Measurements from ENCODE around the gene DENND1A.

DENND1A gene

DNA sequence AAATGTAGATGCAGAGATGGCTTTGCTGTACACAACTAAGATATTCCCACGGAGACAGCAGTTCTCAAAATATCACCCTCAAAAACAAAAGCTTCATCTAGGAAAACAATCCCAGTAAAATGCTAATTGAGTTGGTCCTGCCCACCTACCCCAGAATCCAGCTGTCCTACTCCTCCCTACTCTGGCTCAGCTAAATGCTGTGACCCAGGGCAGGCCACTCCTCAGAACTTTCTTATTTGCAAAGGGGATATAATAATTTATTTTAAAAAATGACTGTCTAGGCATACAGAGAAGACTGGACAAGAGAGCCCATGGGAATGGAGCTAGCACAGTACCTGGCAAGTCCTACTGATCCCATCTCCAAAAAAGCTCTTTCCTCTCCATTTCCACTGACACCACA lies 411.6 kb downstream of the DENND1A start:
- Histone ChIP-seq H3K27ac (no peak overlapping the region), H3K9me3 (ENCODE audit: low read depth, low read length) (no peaks in the 10 kb centered on the region), H3K9ac (ENCODE audit: insufficient read length) (no peak overlapping the region), H3K4me3 (no peak overlapping the region), H3K36me3 (ENCODE audit: insufficient read depth, low read length) (no peaks in the 10 kb centered on the region)
- TF ChIP-seq POLR2AphosphoS5 (IDR thresholded peaks at IDR 0.05; ENCODE audit: borderline replicate concordance, low read depth, low read length) = no peak
- TF ChIP-seq FOXP2 (optimal IDR thresholded peaks at IDR 0.05; ENCODE audit: control extremely low read depth, extremely low read length, insufficient read depth) = no peak
- no peak for TF ChIP-seq EZH2 (IDR thresholded peaks at IDR 0.05)
- no peak for DNase-seq (ENCODE audit: low read depth, low spot score)

DNA sequence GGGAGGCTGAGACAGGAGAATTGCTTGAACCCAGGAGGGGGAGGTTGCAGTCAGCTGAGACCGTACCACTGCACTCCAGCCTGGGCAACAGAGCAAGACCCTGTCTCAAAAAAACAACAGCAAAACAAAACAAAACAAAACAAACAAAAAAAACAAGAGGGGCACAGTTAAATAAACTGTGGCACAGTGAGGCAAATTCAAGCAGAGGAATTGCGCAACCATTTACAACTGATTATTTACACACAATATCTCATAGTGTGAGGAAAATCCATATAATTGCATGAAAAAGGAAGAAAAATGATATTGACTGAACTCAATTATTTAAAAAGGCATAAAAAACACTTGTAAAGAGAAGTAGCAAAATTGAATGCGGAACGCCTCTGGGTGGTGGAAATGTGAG lies 412.4 kb downstream of the DENND1A start:
- H3K9ac ChIP-seq (ENCODE audit: insufficient read length) = no peak overlapping the region
- no peak for DNase-seq (ENCODE audit: low read depth, low spot score)
- no peaks in the 10 kb centered on the region for H3K9me3 ChIP-seq (ENCODE audit: low read depth, low read length)
- H3K4me3 ChIP-seq = no peak overlapping the region
- TF ChIP-seq FOXP2 (optimal IDR thresholded peaks at IDR 0.05; ENCODE audit: control extremely low read depth, extremely low read length, insufficient read depth) (no peak), POLR2AphosphoS5 (IDR thresholded peaks at IDR 0.05; ENCODE audit: borderline replicate concordance, low read depth, low read length) (no peak), EZH2 (IDR thresholded peaks at IDR 0.05) (no peak)
- H3K36me3 ChIP-seq (ENCODE audit: insufficient read depth, low read length) = no peaks in the 10 kb centered on the region
- no peak overlapping the region for H3K27ac ChIP-seq

DNA sequence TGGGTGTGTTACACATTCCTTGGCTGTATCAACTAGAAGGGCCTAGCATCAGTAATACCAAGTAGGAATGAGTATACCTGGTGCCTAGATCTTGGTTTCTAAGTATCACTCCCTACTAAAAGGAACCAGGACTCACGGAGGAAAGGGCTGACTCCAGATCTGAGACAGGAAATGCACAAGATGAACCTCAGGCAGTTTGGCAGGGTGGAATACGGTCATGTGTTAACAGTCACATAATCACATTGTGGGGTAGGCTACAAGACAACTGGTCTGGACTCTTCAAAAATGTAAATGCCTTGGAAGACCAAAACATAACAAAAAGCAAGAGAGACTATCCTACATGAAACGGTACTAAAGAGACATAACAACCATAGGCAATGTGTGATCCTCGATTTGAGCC lies 415.2 kb downstream of the DENND1A start:
- TF ChIP-seq POLR2AphosphoS5 (IDR thresholded peaks at IDR 0.05; ENCODE audit: borderline replicate concordance, low read depth, low read length) (no peak), EZH2 (IDR thresholded peaks at IDR 0.05) (no peak), FOXP2 (optimal IDR thresholded peaks at IDR 0.05; ENCODE audit: control extremely low read depth, extremely low read length, insufficient read depth) (no peak)
- Histone ChIP-seq H3K4me3 (no peak overlapping the region), H3K27ac (no peak overlapping the region), H3K36me3 (ENCODE audit: insufficient read depth, low read length) (no peaks in the 10 kb centered on the region), H3K9ac (ENCODE audit: insufficient read length) (no peak overlapping the region), H3K9me3 (ENCODE audit: low read depth, low read length) (no peaks in the 10 kb centered on the region)
- no peak for DNase-seq (ENCODE audit: low read depth, low spot score)

DNA sequence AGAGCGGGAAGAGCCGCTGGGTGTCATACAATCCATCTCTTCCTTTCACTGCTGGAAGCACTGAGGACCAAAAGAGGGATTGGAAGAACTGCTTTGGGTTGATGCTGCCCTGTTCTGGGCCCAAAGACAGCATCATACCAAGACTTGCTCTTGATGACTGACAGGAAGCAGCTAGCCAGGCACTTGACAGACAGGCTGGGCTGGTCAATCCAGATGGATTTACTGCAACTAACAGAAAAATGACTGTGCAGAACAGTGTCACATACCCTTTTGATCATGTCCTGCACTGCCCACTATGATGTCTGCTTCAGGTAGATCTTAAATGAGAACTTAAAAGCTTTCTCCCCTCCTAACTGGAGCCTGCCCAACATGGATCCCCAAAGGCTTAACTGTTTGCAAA lies 416.4 kb downstream of the DENND1A start:
- no peak for DNase-seq (ENCODE audit: low read depth, low spot score)
- Histone ChIP-seq H3K27ac (no peak overlapping the region), H3K9me3 (ENCODE audit: low read depth, low read length) (no peaks in the 10 kb centered on the region), H3K36me3 (ENCODE audit: insufficient read depth, low read length) (no peaks in the 10 kb centered on the region), H3K4me3 (no peak overlapping the region), H3K9ac (ENCODE audit: insufficient read length) (no peak overlapping the region)
- TF ChIP-seq FOXP2 (optimal IDR thresholded peaks at IDR 0.05; ENCODE audit: control extremely low read depth, extremely low read length, insufficient read depth) (no peak), EZH2 (IDR thresholded peaks at IDR 0.05) (no peak), POLR2AphosphoS5 (IDR thresholded peaks at IDR 0.05; ENCODE audit: borderline replicate concordance, low read depth, low read length) (no peak)

DNA sequence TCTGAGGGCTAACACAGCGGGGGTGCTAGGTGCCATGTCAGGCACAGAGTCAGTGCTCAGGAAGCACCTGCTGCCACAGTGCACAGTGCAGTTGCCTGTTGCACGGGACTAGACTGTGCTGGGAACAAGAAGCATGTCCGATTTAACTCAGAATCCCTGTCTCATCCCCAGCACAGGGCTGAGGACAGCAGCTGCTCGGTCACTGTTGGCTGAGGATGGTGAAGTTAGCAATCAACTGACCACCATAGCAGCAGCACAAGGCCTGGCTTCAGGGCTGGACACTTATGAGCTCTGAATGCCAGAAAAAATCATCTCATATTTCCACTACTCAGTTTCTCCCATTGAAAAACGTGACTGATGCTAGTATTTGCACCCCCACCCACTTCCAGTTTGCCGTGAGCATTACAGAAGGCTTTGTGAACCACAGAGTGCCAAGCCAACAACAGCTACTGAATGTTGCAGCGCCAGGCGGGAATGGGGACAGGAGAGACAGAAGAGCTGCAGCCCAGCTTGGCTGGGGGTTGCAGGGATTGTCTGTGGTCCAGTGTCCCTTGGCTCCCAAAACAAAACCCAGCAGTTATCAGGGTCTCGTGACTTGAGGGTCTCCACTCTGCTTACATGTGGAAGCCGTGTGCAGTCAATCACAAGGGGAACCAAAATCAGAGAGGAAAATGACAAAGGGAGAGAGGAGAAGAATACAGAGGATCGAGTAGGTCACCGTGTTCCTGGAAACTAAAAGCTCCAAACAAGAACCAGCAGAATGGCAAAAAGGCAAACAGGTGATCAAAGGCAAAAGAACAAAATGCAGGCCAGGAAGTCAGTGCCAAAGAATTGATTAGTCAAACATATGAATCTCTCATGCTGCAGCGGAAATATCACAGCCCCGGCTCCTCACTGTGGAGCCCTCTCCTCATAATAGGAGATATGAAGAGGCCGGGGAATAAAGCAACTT lies 418.3 kb downstream of the DENND1A start:
- Histone ChIP-seq H3K4me3 (no peak overlapping the region), H3K27ac (no peak overlapping the region), H3K9ac (ENCODE audit: insufficient read length) (no peak overlapping the region), H3K9me3 (ENCODE audit: low read depth, low read length) (no peaks in the 10 kb centered on the region), H3K36me3 (ENCODE audit: insufficient read depth, low read length) (no peaks in the 10 kb centered on the region)
- no peak for TF ChIP-seq FOXP2 (optimal IDR thresholded peaks at IDR 0.05; ENCODE audit: control extremely low read depth, extremely low read length, insufficient read depth)
- no peak for TF ChIP-seq EZH2 (IDR thresholded peaks at IDR 0.05)
- TF ChIP-seq POLR2AphosphoS5 (IDR thresholded peaks at IDR 0.05; ENCODE audit: borderline replicate concordance, low read depth, low read length) = no peak
- no peak for DNase-seq (ENCODE audit: low read depth, low spot score)

DNA sequence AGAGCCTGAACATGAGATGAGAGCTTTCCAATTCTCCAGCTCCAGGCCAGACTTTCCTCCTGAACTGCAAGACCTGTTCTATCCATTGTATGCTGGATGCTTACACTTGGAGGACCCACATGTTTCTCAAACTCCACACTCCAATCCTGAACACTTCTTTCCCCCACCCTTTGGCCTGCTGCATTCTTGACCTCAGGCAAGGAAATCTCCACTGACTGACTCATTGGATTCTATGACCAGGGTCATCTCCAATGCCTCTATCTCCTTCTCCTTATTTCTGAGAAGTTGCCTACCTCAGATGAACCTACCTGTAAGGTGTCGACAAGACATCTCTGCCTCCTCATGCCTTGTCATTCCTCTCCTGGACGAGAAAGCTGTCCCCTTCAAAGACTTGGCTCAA lies 420.3 kb downstream of the DENND1A start:
- H3K36me3 ChIP-seq (ENCODE audit: insufficient read depth, low read length) = no peaks in the 10 kb centered on the region
- no peak for DNase-seq (ENCODE audit: low read depth, low spot score)
- TF ChIP-seq FOXP2 (optimal IDR thresholded peaks at IDR 0.05; ENCODE audit: control extremely low read depth, extremely low read length, insufficient read depth) = no peak
- TF ChIP-seq EZH2 (IDR thresholded peaks at IDR 0.05) = no peak
- no peak for TF ChIP-seq POLR2AphosphoS5 (IDR thresholded peaks at IDR 0.05; ENCODE audit: borderline replicate concordance, low read depth, low read length)
- H3K27ac ChIP-seq = no peak overlapping the region
- no peaks in the 10 kb centered on the region for H3K9me3 ChIP-seq (ENCODE audit: low read depth, low read length)
- H3K4me3 ChIP-seq = no peak overlapping the region
- no peak overlapping the region for H3K9ac ChIP-seq (ENCODE audit: insufficient read length)

DNA sequence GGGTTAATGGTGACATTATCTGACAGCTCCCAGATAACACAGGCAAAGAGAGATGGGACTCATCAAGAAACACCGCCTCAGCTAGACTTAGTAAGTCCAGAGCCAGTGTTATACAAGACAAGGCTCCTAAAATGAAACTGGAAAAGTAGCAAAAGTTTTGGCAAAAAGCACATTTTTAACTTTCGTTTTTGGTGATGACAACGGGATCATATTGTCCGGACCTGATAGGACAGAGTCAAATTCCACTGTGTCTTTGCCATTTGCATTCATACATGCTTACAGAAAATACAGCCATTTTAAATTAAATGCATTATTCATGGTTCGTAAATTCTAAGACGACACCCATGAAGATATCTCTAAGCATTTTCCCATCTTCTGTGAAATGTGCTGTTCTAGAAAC lies 421.9 kb downstream of the DENND1A start:
- TF ChIP-seq EZH2 (IDR thresholded peaks at IDR 0.05) = no peak
- no peak for TF ChIP-seq FOXP2 (optimal IDR thresholded peaks at IDR 0.05; ENCODE audit: control extremely low read depth, extremely low read length, insufficient read depth)
- no peak for TF ChIP-seq POLR2AphosphoS5 (IDR thresholded peaks at IDR 0.05; ENCODE audit: borderline replicate concordance, low read depth, low read length)
- no peak for DNase-seq (ENCODE audit: low read depth, low spot score)

DNA sequence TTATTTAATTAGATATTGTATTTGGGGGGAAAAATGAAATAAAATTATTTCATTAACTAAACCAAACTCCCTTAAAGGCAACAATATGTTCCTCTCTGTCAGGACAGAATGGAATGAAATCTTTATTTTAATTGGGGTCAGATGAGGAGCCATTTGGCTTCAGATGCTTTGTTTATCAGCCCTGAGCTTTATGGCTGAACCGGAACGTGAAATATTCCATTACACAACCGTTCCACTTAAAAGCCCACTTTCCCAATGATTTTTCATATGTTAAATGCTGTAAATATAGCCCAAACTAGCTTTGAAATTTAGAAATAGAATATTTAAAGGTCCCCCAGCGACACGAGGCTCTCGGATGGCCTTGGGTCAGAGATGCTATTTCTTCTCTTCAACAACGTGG lies 424.4 kb downstream of the DENND1A start:
- Histone ChIP-seq H3K4me3 (no peak overlapping the region), H3K36me3 (ENCODE audit: insufficient read depth, low read length) (no peaks in the 10 kb centered on the region), H3K9me3 (ENCODE audit: low read depth, low read length) (no peaks in the 10 kb centered on the region), H3K27ac (no peak overlapping the region), H3K9ac (ENCODE audit: insufficient read length) (no peak overlapping the region)
- no peak for DNase-seq (ENCODE audit: low read depth, low spot score)
- no peak for TF ChIP-seq FOXP2 (optimal IDR thresholded peaks at IDR 0.05; ENCODE audit: control extremely low read depth, extremely low read length, insufficient read depth)
- TF ChIP-seq POLR2AphosphoS5 (IDR thresholded peaks at IDR 0.05; ENCODE audit: borderline replicate concordance, low read depth, low read length) = no peak
- TF ChIP-seq EZH2 (IDR thresholded peaks at IDR 0.05) = no peak

More for the DNA sequence above, 421.9 kb downstream of the DENND1A start:
- no peaks in the 10 kb centered on the region for H3K36me3 ChIP-seq (ENCODE audit: insufficient read depth, low read length)
- no peak overlapping the region for H3K27ac ChIP-seq
- no peaks in the 10 kb centered on the region for H3K9me3 ChIP-seq (ENCODE audit: low read depth, low read length)
- H3K4me3 ChIP-seq = peak overlapping the region; percentile 53; the same call in 1 of the 2 replicates
- H3K9ac ChIP-seq (ENCODE audit: insufficient read length) = no peak overlapping the region
